ENCODE measurements around the gene TOP3B.

TOP3B gene

DNA sequence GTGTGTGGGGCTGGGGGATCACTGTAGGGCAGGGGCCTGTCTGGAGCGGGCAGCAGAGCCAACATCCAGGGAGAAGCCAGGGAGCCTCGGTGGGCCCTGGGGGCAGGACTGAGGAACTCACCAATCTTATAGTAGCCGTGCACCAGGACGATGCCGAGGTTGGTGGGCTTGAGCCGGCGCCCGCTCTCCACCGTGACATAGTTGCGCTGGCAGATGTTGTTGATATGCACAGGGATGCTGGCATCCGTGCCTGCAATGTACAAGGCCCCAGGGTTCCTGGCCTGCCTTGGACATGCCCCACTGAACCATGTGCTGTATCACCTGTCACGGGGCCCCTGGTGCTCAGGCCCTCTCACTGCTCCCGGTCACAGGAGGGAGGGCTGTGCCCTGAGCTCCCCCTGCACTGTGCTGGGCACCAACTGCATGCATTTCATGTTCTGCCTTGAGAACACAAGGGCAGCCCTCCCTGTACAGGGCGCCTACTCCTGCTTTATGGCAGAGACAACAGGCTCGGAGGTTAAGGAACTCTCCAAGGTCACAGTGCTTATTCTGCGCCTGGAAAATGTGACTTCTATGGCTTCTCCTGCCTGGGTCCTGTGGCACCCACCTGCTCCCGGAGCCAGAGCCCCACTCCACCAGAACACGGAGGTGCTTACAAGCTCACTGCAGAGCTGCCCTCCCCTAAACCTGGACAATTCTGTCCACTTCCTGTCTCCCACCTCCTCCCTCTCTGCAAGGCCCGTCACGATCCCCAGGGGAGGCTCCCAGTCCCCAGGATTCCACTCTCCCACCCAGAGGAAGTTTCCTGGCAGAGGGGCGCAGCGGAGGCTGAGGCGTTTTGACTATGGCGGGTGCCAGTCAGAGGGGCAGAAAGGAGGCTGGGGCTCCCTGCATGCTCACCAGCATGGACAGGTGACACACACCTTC is 22.1 kb downstream of the TOP3B start:
- DNase-seq: no peak

DNA sequence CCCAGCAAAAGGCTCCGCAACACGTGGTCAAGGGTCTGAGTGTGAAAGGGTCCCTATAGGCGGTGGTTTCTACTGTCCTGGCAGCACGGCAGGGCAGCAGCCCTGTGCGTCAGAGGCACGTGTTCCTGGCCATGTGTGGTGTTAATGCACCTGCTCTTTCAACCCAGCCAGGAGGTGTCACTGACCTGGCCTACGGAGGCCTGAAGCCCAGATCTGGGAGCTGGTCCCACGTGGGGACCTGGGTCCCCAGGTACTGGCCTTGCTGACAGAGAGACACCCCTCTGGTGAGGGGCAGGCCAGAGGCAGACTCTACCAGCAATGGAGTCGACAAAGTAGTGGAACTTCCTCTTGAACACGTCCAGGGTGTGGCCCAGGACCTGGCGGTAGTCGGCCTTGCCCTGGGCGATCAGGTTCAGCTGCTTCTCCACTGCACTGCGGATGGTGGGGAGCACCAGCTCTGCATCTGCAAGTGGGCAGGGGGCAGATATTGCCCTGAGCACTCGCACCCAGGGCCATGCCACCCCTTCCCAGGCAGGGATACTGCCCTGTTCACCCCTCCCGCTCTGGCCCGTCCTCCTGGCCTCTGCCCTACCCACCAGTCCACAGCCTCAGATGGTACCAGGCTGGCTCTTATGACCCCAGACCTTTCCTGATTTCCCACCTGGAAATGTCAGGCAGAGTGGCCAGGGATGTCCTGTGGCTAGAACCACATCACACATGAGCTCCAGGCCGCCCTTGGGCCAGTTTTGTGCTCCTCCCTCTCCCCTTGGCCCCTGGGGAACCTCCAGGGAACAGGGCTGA is 23.1 kb downstream of the TOP3B start:
- DNase-seq: no peak

DNA sequence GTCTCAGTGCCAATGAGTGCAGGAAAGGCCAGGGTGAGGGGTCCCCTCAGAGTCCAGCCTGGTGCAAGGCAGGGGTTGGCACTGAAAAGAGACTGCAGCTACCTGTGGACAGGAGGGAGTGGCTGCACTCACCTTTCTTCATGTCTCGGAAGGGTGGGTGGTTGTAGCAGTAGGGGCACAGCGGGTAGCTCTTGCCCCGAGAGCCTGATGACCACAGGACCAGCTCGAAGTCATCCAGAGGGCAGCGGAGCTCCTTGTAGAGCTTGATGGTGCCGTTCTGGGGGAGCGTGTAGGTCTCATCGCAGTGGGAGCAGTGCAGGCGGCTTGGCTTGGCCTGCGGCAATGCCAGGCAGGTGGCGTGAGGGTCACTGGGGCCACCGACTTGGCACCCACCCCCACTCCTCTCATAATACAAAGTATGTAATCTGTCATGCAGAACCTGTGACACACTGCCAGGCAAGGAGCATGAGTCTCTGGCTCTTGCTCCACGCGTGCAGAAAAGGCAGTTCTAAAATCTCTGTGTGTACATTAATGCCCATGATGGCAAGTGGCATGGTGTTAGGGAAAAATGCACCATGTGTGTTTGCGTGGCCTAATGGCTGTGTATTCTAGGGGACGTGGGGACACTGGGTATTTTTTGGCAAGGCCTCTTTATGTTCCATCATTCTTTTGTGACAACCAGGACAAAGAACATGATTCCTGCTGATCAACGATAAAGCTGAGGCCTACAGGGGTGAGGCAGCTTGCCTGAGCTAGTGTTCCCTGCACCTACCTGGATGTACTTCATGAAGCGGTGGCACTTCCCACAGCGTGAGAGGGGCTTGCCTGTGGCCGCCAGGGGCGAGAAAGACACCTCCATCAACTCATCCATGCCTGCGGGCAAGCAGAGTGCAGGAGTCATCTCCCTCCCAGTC is 24.0 kb downstream of the TOP3B start:
- no peak for DNase-seq

DNA sequence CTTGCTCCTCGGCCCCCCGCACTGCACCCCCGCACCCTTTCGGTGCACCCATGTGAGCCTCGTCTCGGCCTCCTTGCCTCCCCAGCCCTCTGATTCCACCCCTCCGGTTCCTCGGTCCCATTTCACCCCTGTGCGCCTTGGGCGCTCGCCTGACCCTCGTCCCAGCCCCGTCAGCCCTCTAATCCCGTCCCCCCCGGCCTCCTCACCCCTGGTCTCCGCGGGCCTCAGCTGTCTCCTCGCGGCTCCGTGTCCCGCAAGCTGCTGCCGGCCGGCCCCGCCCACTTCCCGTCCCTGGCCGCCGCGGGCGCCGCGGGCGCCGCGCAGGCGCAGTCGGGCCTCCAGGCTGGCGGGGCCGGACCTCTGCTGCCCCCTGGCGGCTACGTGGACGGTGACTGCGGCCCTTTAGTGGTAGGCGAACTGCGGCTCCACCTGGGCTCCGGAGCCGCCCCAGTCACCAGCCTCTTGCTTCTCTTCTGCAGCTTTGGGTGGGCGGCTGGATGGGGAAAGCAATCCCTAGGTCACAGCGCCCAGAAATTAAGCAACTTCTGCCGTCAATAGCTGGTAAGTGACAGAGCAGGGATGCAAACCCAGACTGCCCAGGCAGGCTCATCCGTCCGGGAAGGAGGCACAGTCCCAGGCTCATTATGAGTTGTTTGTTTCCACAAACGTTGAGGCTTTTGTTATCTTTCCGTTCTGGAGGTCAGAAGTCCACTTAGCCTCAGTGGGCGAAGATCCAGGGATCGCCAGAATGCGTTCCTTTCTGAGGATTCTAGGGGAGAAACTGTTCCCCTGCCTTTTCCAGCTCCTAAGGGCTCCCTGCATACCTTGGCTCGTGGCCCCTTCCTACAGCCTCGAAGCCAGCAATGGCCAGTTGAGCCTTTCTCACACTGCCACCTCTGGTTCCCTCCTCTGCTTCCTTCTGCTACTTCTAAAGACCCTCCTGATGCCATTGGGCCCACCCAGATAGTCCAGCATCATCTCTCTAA is 29.7 kb downstream of the TOP3B start, which contains the start of gene PPM1F:
PPM1F (minus strand) TSS at position 263 of the 986 bp plus-strand sequence. CDS start 6,800 bp downstream, outside the sequence.
- DNase-seq: peak; percentile 94

DNA sequence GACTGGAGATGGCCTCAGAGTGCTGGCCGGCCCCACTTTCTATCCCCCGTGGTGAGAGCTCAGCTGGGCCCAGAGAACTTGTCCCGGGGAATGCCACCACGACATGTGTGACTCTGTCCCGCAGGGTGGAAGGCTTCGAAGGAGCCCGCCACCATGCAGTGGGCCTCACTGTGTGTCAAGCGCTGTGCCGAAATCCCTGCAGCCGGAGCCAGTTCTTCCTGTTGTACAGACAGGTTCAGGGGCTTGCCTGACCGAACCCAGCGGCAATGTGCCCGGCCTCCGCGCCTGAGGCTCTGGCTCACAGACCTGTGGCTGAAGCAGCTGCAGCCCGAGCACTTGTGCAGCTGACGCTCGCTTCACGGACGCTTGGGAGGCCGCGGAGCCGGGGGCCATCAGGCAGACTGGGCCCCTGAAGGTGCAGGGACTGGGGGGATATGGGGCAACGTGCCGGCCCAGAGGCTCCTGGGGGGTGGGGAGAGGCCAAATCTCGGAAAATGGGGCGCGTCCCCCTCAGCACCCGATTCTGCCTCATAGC is 30.6 kb downstream of the TOP3B start:
- peak; percentile 41 for DNase-seq

DNA sequence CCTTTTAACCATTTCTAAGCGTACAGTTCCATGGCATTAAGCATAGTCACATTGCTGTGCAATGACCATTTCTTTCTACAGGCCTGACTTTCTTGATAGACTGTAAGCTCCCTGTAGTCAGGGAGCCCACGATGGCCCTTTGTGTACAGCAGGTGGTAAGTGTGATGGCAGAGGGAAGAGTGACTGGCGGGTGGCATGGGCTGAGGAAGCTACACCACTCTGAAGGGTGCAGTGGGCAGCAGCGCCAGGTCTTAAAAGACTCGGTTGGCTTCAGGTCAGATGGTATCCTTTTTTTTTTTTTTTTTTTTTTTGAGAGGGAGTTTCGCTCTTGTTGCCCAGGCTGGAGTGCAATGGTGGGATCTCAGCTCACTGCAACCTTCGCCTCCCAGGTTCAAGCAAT is 31.5 kb downstream of the TOP3B start:
- no peak for DNase-seq

DNA sequence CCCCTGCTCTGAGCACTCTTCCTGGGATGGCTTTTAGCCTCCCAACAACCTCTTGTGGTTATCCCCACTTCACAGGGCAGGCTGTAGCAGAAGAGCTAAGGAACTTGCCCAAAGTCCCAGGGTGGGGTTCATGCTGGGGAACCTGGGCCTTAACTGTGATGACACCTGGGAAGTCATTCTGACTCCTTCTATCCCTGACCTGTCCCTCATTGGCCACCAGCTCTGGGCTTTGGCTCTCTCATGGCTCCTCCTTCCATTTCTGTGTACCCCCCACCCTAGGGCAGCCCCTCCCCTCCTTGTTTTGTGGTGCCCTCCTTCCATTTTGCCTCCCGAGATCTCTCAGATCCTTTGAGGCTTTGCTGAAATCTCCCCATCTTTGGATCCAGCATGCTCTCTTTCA is 32.6 kb downstream of the TOP3B start:
- DNase-seq: no peak

DNA sequence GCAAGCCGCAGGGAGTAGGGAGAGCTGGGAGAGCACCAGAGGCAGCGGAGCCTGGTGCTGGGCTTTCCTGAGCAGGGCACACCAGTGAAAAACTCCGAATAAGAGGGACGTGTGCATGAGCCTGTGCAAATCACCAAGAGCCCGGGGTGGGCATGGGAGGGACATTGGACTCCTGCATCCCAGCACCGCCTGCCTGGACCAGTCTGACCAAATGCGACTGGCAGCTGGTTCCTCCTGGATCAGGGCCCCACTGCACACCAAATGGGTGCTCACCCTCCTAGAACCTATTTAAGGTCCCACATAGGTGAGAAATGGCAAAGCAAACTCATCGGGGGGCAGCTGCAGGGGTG is 33.0 kb downstream of the TOP3B start:
- no peak for DNase-seq

DNA sequence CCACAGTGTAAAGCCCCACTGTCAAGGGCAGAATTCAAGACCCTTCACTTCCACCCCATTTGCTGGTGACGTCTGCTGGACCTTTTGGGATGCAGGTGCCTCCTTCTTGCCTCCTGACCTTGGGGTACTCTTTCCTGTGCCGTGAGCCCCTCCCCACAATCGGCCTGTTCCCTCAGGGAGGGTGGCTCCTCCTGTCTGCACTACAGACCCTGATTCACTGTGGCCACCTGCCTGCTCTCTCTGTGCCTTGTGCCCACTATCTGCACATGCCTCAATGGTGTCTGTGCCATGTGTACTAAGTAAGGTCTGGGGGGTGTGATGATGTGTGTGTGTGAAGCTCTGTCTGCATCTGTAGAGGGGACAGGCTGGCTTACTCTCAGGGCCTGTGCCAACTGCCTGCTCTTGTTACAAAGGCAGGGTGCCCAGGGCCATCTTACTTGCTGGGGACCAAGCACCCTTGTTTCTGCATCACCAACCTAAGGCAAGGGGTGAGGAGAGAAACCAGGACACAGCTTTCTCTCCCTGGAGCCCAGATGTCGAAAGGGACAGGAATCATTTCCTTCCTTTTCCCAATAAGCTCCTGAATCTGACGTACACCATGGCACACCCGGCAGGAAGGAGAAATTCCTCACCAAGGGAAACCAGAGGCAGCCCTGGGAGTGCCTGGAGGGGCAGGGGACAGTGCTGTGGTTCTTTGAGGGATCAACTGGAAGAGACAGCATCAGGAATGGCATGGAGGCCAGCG is 33.6 kb downstream of the TOP3B start:
- no peak for DNase-seq

DNA sequence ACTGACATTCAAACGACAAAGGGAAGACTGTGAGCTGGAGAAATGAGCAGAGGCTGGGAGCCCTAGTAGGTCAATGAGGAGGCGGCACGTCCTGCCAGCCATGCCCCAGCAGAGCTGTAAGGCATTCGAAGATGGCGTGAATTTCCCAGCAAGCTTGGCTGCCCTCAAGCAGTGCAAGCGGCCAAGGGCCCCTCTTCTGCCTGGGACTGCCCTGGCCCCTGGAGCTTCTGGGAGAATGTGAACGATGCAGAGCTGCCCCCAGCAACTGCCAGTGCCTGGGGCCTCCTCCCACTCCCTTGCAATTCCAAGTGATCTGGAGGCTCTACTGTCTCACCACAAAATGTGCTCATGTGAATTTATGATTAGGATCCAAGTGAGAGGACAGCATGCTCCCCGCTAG is 34.2 kb downstream of the TOP3B start:
- DNase-seq: no peak

DNA sequence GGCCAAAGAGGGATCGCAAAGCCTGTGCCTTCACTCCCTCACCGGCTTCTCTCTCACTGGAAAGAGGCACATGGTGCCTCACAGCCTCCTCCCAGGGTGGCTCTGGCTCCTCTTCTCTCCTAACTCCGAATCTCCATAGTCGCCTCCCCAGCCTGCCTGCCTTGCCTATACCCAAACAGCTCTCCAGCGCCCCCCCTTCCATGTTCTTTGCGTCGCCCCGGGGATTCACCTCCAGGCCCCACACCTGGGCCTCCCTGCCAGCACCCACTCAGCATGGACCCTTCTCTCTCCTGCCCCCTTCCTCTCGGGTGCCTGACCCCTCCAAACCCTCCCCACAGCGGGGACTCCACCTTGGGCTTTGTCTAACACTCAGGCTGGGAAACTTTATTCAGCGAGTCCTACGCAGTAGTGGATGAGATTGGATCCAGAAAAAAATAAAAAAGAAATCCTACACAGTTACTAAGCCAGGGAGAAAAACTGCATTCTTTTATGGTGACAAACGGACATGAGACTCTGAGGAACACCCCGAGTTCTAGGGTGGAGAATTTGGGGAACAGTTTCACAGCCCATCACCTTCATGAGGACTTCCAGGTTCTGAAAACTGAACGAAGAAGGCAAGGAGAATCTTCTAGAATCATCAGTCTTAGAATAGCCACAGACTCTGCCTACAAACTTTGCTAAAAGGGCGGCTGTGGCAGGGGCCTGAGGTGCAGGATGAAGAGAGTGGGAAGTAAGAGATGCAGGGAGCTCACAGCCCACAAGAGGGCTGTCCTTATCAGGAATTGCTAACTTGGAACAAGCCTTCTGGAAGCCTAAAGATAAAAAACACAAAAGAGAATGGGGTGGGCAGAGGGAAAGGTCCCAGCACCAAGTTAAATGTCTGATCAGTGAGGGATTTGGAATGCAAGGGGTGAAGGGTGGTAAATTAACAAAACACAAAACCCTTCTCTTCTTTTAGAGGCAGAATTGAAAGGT is 35.3 kb downstream of the TOP3B start:
- DNase-seq: no peak

DNA sequence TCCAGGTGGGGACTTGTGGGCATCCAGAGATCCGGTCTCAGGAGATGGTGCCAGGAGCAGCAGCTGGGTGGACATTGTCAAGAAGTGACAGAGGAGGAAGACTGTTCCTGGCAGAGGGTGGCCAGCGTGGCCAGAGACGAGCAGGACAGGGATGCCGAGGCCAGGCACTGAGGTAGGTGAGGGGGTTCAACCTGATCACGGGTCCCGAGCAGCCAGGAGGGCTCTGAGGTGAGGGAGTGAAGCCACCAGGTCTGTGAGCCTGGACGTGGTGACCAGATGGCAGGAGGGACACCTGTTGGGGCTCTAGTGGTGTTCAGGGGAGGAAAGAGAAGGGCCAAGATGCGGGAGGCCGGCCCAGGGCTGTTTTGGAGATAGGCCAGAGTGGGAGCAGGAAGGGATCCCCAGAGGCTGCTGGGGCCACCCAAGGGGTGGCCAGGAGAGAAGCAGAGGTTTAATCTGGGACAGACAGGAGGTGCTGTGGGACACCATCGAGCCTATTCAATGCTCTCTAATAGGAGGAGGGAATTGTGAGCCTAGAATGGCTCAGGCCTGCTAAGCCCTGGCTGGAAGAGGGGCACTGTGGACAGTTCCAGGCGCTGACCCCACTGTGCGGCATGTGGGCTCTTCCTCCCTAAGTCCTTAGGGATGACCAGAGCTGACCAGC is 36.2 kb downstream of the TOP3B start:
- no peak for DNase-seq

DNA sequence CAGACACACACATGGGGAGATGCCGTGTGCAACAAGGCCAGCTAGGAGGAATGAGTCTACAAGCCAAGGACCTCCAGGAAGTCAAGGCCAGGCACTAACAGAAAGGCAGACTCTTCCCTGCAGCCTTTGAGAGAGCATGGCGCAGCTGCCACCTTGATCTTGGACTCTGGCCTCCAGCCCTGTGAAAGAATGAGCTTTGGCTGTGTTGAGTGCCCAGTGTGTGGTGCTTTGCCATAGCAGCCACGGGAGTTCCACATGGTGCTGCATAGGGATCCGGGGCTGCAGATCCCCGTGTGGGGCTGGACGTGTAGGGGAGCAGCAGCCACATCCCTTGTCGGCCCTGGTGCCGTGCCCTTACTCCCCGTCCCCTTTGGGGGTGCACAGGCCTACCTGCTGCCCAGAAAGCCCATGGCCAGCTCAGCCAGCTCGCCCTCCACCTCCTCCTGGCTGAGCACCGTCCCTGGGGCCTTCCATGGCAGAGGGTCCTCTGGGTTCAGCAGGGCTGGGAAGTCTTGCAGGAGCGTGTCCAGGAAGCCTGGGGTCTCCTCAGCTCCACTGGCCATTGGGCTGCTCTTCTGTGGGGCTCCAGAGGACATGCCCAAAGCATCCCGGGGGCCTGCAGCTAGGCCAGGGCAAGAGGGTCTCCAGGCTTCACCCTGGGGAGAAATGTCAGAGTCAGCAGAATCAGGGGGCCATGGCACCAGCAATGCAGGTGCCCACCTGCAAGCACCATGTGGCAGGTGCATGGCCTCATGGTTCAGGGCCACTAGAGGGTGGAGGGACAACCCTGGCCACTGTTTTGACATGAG is 36.9 kb downstream of the TOP3B start:
- DNase-seq: no peak

DNA sequence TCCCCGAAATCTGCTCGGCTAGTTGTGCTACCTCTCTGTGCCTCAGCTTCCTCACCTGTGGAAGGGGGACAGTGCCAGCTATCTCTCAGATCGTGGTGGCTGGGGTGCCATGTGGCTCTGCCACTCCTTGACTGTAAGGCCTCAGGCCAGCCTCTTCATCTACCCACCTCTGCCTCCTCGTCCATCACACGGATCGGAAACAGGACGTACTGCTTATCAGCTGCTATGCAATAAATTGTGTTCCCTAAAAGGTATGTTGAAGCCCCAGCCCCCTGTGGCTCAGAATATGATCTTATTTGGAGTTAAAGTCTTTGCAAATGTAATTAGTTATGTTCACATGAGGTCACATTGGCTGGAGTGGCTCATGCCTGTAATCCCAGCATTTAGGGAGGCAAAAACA is 37.7 kb downstream of the TOP3B start:
- DNase-seq: no peak

DNA sequence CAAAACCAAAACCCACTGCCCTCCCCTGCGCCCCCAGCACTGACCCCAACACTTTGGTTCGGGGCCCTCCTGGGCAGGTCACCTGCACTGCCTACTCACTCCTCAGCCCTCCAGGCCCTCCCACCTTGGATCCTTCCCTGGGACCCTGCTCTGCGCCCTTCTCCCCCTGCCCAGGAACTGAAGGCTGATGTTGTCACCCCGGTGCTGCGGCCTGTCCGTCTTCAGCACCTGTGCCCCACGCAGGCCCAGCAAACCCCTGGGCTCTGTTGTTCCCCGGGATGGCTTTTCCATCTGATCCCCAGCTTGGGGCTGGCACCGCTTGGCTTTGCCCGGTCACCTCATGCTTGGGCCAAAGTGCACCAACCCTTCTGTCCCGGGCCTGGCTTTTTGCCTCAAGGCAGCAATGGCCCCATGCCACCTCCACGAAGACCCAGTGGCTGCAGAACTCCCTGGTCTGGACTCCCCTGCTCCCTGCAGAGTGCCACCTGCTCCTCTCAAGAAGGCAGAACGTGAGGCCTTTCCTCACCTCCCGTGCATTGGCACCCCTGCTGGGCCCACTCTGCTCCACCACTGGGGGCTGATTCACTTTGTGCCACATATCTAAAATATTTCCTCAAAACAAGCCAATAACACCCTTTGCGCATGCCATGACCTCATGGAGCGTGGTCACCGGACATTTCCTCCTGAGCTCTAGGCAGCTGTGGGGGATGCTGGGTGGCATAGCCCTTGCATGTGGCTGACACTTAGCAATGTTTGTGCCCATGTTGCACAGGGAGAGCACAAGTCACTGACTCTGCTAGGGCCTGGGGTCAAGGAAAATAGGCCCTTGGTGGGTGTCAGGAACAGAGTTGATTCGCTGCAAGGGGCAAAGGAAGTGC is 38.8 kb downstream of the TOP3B start:
- DNase-seq: no peak

DNA sequence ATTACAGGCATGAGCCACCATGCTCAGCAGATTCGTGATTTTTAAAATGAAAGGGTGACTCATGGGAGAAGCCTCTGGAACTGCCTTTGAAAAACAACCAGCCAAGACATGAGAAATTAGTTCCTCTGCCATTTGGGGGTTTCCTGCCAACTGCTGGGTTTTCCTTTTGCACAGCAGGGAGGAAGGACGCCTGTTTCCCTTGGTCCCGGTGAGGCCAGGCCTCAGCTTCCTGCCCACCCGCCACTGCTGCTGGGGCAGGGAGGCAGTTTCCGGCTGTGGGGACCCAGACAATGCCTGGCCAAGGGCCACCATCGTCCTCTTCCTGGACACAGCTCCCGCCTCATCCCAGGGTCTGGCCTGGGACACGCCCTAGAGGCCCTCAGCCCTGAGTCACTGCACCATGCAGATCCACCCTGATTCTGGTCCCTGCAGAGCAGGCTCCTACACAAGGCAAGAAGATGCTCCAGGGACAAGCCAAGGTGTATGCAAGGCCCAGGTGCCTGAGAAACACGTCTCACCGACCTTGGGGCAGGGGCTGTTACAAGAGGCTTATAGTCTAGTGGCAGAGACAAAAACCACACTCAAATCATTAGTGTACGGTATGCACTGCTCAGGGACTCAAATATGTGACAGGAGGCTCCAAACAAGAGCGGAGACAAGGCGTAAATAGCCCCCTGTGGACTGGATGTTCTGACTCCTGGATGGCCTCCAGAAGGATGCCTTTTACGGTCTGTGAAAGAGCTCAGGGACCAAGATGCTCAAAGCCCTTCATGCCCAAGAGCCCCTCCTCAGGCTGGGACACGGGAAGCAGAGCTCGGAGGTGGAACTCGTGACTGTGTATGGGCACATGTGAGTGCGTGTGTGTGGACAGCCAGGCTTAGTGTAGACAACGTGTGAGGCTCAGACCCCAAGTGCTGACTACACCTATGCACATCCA is 39.9 kb downstream of the TOP3B start:
- peak; percentile 33 for DNase-seq
